HG02885 (cell line): ENCODE results near the gene OBP2A.
"Not testable (repeated sequence)": the region's sequence is repeated elsewhere in the genome, so short reads cannot be mapped to it uniquely, and the experiment has no call there.

Experiments used
- ATAC-seq: cut with Tn5 transposase; IDR thresholded peaks from one replicate; pipeline ENCODE4 v1.9.1; 2021; ENCODE audit warnings: mild to moderate bottlenecking; ENCODE audit not compliant: unreplicated experiment, poor library complexity

Gene OBP2A

GRCh38 chr9:135549478-135550343 is 3.8 kb downstream of the OBP2A start:
- ATAC-seq = not testable (repeated sequence)

GRCh38 chr9:135550344-135550918 is 4.5 kb downstream of the OBP2A start:
- ATAC-seq = no peak

GRCh38 chr9:135551031-135551430 is 5.1 kb downstream of the OBP2A start:
- ATAC-seq = no peak

GRCh38 chr9:135551456-135551855 is 5.5 kb downstream of the OBP2A start:
- no peak for ATAC-seq

GRCh38 chr9:135552021-135552697 is 6.2 kb downstream of the OBP2A start:
- ATAC-seq = no peak

GRCh38 chr9:135552698-135553171 is 6.8 kb downstream of the OBP2A start:
- no peak for ATAC-seq

- ATAC-seq = no peak
These were observed 8.8 kb downstream of the OBP2A start for GRCh38 chr9:135554718-135555117.

- no peak for ATAC-seq
These were observed 9.3 kb downstream of the OBP2A start for GRCh38 chr9:135555203-135555602.

GRCh38 chr9:135555910-135556309 is 10.0 kb downstream of the OBP2A start:
- no peak for ATAC-seq

- no peak for ATAC-seq
These were observed 13.7 kb downstream of the OBP2A start for GRCh38 chr9:135559606-135560005.

- ATAC-seq = no peak
These were observed 15.7 kb downstream of the OBP2A start, which contains the start of gene PAEP for GRCh38 chr9:135561391-135562234. Gene PAEP (plus strand): TSS chr9:135561756.

- no peak for ATAC-seq
These were observed 16.4 kb downstream of the OBP2A start for GRCh38 chr9:135562235-135562745.

- no peak for ATAC-seq
These were observed 17.1 kb downstream of the OBP2A start for GRCh38 chr9:135563039-135563476.

- no peak for ATAC-seq
These were observed 17.9 kb downstream of the OBP2A start for GRCh38 chr9:135563858-135564257.

- ATAC-seq = no peak
These were observed 19.3 kb downstream of the OBP2A start for GRCh38 chr9:135565141-135565628.

GRCh38 chr9:135565636-135566035 is 19.7 kb downstream of the OBP2A start:
- no peak for ATAC-seq

- no peak for ATAC-seq
These were observed 20.6 kb downstream of the OBP2A start for GRCh38 chr9:135566552-135566951.

GRCh38 chr9:135567311-135567710 is 21.4 kb downstream of the OBP2A start:
- ATAC-seq = no peak

- ATAC-seq = no peak
These were observed 22.1 kb downstream of the OBP2A start for GRCh38 chr9:135568026-135568425.

- ATAC-seq = no peak
These were observed 24.5 kb downstream of the OBP2A start for GRCh38 chr9:135570456-135570855.
